Cardiac atrium fibroblast (primary cell): ENCODE data around the gene SLC6A18. TPM values are rescaled to one million over a fixed set of nuclear protein-coding genes. Genes with fewer than 3 reads are reported as not detected.

Experiments
- total RNA-seq: library from RNA; depleted of rRNA; stranded (reverse); fragments of >200 nt; gene quantifications from 2 replicates; pipeline ENCODE4 v1.2.3, GENCODE V29; 2015

SLC6A18 gene, protein sequence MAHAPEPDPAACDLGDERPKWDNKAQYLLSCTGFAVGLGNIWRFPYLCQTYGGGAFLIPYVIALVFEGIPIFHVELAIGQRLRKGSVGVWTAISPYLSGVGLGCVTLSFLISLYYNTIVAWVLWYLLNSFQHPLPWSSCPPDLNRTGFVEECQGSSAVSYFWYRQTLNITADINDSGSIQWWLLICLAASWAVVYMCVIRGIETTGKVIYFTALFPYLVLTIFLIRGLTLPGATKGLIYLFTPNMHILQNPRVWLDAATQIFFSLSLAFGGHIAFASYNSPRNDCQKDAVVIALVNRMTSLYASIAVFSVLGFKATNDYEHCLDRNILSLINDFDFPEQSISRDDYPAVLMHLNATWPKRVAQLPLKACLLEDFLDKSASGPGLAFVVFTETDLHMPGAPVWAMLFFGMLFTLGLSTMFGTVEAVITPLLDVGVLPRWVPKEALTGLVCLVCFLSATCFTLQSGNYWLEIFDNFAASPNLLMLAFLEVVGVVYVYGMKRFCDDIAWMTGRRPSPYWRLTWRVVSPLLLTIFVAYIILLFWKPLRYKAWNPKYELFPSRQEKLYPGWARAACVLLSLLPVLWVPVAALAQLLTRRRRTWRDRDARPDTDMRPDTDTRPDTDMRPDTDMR
- not detected in 2 replicates for total RNA-seq

DNA sequence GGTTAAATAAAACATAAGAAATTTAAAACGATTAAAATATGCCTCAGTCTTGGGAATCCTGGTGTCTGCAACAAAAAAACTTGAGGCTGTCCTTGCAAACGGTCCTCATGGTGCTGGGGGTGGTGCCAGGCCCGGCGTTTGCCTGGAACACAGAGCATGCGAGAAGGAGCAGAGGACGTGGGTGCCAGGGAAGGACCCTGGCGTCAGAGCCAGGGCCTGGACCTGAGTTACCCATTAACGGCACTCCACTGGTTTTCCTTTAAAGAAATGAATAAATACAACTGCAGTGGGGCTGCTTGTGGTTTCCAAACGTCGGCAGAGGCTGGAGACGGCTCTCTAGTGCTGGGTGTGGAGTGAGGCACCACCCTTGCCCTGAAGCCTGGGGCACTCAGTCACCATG, at the start of gene SLC6A18:
Gene SLC6A18 (plus strand): TSS at position 301 of the 400 bp plus-strand sequence. CDS start 97 bp downstream, at position 398.

DNA sequence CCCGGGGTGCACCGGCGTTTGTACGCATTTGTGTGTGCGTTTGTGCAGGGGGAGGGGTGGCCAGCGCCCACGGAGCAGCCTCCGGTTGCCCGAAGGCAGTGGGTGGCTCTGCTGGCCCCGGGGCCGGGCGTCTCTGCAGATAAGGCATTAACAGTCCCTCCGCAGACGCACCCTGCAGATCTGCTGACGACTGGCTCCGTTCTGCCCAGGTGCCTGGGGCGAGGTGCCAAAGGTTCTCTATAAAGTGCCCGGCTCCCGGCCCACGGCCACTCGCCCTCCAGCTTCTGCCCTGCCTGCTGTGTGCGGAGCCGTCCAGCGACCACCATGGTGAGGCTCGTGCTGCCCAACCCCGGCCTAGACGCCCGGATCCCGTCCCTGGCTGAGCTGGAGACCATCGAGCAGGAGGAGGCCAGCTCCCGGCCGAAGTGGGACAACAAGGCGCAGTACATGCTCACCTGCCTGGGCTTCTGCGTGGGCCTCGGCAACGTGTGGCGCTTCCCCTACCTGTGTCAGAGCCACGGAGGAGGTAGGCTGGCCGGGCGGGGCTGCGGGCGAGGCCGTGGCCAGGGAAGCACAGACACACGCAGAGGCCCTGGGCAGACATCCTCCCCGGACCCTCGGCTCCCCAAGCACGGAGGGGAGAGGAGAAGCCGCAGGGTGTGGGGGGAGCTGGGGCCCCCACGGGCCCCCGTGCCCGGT, 23.7 kb upstream of the SLC6A18 start, which contains the start of gene SLC6A19:
Gene SLC6A19 (plus strand): TSS at position 269 of the 699 bp plus-strand sequence. CDS start 56 bp downstream, at position 325.

DNA sequence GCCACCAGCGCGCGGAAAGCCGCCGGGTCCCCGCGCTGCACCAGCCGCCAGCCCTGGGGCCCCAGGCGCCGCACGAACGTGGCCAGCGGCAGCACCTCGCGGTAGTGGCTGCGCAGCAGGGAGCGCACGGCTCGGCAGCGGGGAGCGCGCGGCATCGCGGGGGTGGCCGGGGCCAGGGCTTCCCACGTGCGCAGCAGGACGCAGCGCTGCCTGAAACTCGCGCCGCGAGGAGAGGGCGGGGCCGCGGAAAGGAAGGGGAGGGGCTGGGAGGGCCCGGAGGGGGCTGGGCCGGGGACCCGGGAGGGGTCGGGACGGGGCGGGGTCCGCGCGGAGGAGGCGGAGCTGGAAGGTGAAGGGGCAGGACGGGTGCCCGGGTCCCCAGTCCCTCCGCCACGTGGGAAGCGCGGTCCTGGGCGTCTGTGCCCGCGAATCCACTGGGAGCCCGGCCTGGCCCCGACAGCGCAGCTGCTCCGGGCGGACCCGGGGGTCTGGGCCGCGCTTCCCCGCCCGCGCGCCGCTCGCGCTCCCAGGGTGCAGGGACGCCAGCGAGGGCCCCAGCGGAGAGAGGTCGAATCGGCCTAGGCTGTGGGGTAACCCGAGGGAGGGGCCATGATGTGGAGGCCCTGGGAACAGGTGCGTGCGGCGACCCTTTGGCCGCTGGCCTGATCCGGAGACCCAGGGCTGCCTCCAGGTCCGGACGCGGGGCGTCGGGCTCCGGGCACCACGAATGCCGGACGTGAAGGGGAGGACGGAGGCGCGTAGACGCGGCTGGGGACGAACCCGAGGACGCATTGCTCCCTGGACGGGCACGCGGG, 69.9 kb downstream of the SLC6A18 start, which contains the start of gene TERT:
Gene TERT (minus strand): TSS at position 234 of the 815 bp plus-strand sequence. CDS start 79 bp downstream, at position 155.

Other genes starting within 250 kb of the SLC6A18 start
- gene NKD2, start 216.6 kb upstream of the SLC6A18 start, total RNA-seq: 22.4 and 30.5 TPM in 2 replicates
- 7.4 and 14.3 TPM in 2 replicates for gene SLC12A7, start 113.3 kb upstream of the SLC6A18 start, total RNA-seq
- gene SLC6A19, start 23.8 kb upstream of the SLC6A18 start, total RNA-seq: not detected in 2 replicates
- gene TERT, start 69.7 kb downstream of the SLC6A18 start, total RNA-seq: not detected in 2 replicates
- 90.1 and 181 TPM in 2 replicates for gene CLPTM1L, start 119.7 kb downstream of the SLC6A18 start, total RNA-seq
- not detected in 2 replicates for gene SLC6A3, start 220.1 kb downstream of the SLC6A18 start, total RNA-seq